Fibroblast of villous mesenchyme (primary cell): ENCODE data around the gene VPS39. TPM values are rescaled to one million over a fixed set of nuclear protein-coding genes. Genes with fewer than 3 reads are reported as not detected.

ENCODE experiments used
- DNase-seq: peaks from one replicate; pipeline ENCODE4 v3.0.0-alpha.2; 2010; ENCODE audit warnings: low read depth
- H3K4me3 ChIP-seq: 2 replicates; pipeline ENCODE4 v1.5.1; 2011; ENCODE audit warnings: low read depth, mild to moderate bottlenecking, low read length
- total RNA-seq: library from RNA; depleted of rRNA; stranded (reverse); fragments of >200 nt; gene quantifications from 2 replicates; pipeline ENCODE4 v1.2.3, GENCODE V29; 2012
- TF ChIP-seq, protein P1 (sequence below): IDR thresholded peaks from 2 replicates; pipeline ENCODE4 v1.5.1; 2012; ENCODE audit warnings: low read depth, mild to moderate bottlenecking, low read length; ENCODE audit not compliant: insufficient read depth

The VPS39 gene
- total RNA-seq, 1 donor: 70.4 TPM

DNA sequence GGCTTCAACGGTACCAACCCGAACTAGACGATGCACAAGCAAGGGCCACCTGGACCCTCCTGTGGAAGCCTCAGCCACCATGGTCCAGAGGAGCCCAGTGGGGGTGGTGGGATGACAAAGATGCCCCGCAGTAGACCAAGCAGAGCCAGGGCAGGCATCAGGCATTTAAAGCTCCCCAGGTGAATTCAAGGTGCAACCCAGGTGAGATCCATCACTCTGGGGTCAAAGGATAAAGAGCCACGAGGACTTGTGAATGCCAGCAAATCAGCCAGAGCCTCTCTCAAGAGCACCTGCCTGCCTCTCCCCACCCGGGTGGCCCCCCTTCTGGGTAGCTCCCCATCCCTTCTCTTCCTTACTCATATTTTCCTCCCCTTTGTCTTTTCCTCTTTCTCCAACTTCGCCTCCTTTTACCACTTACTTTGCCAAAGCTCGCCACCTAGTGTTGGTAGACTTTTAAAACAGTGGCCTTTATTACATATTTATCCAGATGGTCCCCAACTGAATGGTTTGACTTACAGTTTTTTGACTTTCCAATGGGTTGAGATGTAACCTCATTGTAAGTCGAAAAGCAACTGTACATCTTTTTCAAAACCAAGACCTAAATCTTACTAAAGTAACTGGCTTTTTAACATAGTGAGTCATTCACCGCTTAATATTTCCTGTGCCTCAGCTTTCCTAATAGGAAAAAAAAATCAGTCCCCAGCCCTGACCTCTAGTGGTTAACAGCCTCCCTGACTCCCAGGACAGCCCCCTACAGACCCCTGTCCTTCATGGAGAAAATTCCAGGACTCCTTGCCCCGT, 70.4 kb downstream of the VPS39 start:
- TF ChIP-seq, protein P1, sequence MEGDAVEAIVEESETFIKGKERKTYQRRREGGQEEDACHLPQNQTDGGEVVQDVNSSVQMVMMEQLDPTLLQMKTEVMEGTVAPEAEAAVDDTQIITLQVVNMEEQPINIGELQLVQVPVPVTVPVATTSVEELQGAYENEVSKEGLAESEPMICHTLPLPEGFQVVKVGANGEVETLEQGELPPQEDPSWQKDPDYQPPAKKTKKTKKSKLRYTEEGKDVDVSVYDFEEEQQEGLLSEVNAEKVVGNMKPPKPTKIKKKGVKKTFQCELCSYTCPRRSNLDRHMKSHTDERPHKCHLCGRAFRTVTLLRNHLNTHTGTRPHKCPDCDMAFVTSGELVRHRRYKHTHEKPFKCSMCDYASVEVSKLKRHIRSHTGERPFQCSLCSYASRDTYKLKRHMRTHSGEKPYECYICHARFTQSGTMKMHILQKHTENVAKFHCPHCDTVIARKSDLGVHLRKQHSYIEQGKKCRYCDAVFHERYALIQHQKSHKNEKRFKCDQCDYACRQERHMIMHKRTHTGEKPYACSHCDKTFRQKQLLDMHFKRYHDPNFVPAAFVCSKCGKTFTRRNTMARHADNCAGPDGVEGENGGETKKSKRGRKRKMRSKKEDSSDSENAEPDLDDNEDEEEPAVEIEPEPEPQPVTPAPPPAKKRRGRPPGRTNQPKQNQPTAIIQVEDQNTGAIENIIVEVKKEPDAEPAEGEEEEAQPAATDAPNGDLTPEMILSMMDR: peak; percentile 63
- peak; percentile 46 for DNase-seq
- no peak overlapping the region for H3K4me3 ChIP-seq

DNA sequence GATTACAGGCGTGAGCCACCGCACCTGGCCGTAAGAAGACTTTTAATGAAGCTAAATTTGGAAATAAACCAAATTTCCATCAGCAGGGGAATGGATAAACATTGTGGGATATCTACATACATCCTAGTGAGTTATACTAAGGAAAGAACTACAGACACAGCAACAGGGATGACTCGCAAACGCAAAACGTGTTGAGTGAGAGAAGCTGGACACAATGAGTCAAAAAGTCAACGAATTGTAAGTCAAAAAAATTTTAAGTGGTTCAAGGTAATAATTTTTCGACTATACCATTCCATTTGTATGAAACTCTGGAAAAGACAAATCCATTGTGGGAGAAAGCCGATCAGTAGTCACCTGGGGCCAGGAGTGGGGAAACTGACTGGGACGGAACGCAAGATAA, 71.6 kb downstream of the VPS39 start:
- TF ChIP-seq, protein P1: no peak
- no peak for DNase-seq

DNA sequence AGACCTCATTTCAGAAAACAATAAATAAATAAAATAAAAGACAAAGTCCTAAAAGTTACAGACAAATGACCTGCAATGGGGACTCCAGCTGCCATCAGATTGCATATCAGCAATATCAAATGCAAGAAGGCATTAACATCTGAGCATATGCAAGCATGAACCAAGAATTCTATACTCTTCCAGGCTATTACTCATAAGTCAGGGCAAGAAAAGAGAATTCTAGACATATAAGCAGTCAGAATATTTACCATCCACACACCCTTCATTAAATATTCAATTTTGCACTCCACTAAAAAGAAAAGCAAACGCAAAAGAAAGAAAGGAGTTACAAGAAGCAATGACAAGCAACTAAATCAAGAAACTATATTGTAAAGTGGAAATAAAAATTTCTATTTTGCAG, 72.8 kb downstream of the VPS39 start:
- TF ChIP-seq, protein P1: no peak
- DNase-seq: no peak
- no peak overlapping the region for H3K4me3 ChIP-seq

More for the DNA sequence above, 71.6 kb downstream of the VPS39 start:
- no peak overlapping the region for H3K4me3 ChIP-seq

DNA sequence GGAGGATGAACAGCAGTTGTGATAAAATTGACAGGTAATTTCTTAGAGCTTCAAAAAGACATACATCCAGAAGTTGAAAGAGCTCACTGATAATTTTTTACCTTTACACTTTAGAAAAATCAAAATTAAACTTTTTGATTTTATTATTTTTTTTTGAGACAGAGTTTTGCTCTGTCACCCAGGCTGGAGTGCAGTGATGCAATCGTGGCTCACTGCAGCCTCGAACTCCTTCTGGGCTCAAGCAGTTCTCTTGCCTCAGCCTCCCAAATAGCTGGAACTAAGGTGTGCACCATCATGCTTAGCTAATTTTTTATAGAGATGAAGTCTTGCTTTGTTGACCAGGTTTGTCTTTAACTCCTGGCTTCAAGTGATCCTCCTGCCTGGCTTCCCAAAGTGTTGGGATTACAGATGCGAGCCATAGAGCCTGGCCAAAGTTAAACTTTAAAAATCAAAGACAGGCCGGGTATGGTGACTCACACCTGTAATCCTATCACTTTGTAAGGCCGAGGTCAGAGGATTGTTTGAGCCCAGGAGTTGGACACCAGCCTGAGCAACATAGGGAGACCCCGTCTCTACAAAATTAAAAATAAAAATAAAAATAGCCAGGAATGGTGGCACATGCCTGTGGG, 73.4 kb downstream of the VPS39 start:
- H3K4me3 ChIP-seq: no peak overlapping the region
- TF ChIP-seq, protein P1: no peak
- no peak for DNase-seq

DNA sequence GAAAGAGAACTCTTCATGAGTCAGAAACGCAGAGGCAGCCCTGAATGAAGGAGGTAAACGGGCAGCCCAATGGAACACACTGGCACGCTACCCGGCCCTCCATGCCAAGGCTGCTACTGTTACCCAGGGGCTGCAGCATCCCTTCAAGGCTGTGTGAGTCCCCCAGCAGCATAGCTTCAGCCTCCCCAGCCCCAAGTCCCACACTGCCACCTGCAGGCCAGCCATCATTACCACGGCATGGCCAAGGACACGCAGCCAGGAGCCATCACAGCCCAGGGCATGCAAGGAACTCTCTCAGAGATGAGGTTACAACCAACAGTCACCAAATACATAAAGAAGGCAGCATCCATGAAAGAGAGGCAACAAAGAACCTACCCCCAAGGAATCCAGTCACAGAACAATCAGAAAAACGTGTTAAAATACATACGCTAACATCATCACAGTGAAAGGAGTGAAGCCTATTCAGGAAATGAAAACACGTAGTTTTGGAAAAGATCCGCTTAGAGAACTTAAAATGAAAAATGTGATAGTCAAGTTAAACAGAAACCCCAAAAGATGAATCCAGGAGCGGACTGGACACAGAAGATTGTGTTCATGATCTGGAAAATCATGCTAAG, 74.1 kb downstream of the VPS39 start:
- TF ChIP-seq, protein P1: peak; percentile 69
- peak; percentile 21 for DNase-seq
- H3K4me3 ChIP-seq: no peak overlapping the region

DNA sequence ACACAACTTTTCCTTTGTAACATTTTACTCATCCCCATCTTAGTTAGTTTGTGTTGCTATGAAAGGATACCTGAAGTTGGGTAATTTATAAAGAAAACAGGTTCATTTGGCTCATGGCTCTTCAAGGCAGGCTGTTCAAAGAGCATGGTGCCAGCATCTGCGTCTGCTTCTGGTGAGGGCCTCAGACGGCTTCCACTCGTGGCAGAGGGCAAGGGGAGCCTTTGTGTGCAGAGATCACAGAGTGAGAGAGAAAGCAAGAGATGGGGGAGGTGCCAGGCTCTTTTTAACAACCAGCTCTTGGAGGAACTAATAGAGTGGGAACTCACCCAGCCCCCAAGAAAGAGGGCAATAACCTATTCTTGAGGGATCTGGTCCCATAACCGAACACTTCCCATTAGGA, 74.7 kb downstream of the VPS39 start:
- TF ChIP-seq, protein P1: no peak
- no peak overlapping the region for H3K4me3 ChIP-seq
- DNase-seq: no peak
